ENCODE results near the gene NALCN.

NALCN gene

GRCh38 chr13:101424381-101425155, 8.3 kb upstream of the NALCN start (continued):
- TF ChIP-seq ZBTB49 (tag by site-specific recombination; IDR thresholded peaks at IDR 0.05; ENCODE audit: low read depth) (no peak), ZFP37 (tag by site-specific recombination; IDR thresholded peaks at IDR 0.05) (no peak)

- POLR2A ChIA-PET: no interaction called here
- Histone ChIP-seq H3K4me3 (ENCODE audit: low read depth, low read length) (no peak overlapping the region), H3K9me3 (ENCODE audit: control insufficient read depth, insufficient read depth, low read depth, low read length) (no peaks in the 10 kb centered on the region), H3K27ac (ENCODE audit: extremely low read depth, low read depth, low read length) (no peak overlapping the region), H3K4me1 (ENCODE audit: control insufficient read depth, insufficient read depth, low read length) (no peaks in the 10 kb centered on the region), H3K36me3 (ENCODE audit: control insufficient read depth in 2 of 2, insufficient read depth in 1 of 2, low read length in 2 of 2) (no peaks in the 10 kb centered on the region)
- no peak for TF ChIP-seq ZNF791 (tag by site-specific recombination; IDR thresholded peaks at IDR 0.05)
- no peak for TF ChIP-seq PRDM6 (tag by site-specific recombination; IDR thresholded peaks at IDR 0.05)
- TF ChIP-seq RBAK (tag by site-specific recombination; IDR thresholded peaks at IDR 0.05): no peak
- TF ChIP-seq ZBTB17 (tag by site-specific recombination; IDR thresholded peaks at IDR 0.05): no peak
- no peak for TF ChIP-seq ZNF692 (tag by site-specific recombination; IDR thresholded peaks at IDR 0.05)
- TF ChIP-seq ZNF292 (tag by site-specific recombination; IDR thresholded peaks at IDR 0.05; ENCODE audit: borderline replicate concordance, low read depth): no peak
- TF ChIP-seq ZNF629 (tag by site-specific recombination; IDR thresholded peaks at IDR 0.05): no peak
- TF ChIP-seq SETDB1 (IDR thresholded peaks at IDR 0.05; ENCODE audit: insufficient read length, low read length): no peak
- TF ChIP-seq GLIS1 (tag by site-specific recombination; IDR thresholded peaks at IDR 0.05): no peak
- no peak for TF ChIP-seq ZNF214 (tag by site-specific recombination; IDR thresholded peaks at IDR 0.05; ENCODE audit: borderline replicate concordance)
- CTCF ChIA-PET: no interaction called here
Measured at GRCh38 chr13:101423872-101424271, 7.6 kb upstream of the NALCN start.

GRCh38 chr13:101417501-101417900, 1.2 kb upstream of the NALCN start:
- H3K27ac ChIP-seq (ENCODE audit: extremely low read depth, low read depth, low read length): no peak overlapping the region
- peaks cover 2% of the 10 kb centered on the region; the same call in 1 of the 2 replicates for H3K4me1 ChIP-seq (ENCODE audit: control insufficient read depth, insufficient read depth, low read length)
- POLR2A ChIA-PET: no interaction called here
- H3K9me3 ChIP-seq (ENCODE audit: control insufficient read depth, insufficient read depth, low read depth, low read length): no peaks in the 10 kb centered on the region
- H3K4me3 ChIP-seq (ENCODE audit: low read depth, low read length): no peak overlapping the region
- no peaks in the 10 kb centered on the region for H3K36me3 ChIP-seq (ENCODE audit: control insufficient read depth in 2 of 2, insufficient read depth in 1 of 2, low read length in 2 of 2)
- CTCF ChIA-PET: no interaction called here
- no peak for TF ChIP-seq PRDM4 (tag by site-specific recombination; IDR thresholded peaks at IDR 0.05)
- TF ChIP-seq ZBTB49 (tag by site-specific recombination; IDR thresholded peaks at IDR 0.05; ENCODE audit: low read depth): no peak
- TF ChIP-seq ZBTB6 (tag by site-specific recombination; IDR thresholded peaks at IDR 0.05): no peak
- TF ChIP-seq ZNF843 (tag by site-specific recombination; IDR thresholded peaks at IDR 0.05): no peak
- TF ChIP-seq PBX3 (CRISPR knock-in tag; IDR thresholded peaks at IDR 0.05): no peak
- no peak for TF ChIP-seq ZNF426 (tag by site-specific recombination; IDR thresholded peaks at IDR 0.05)
- no peak for TF ChIP-seq ZNF654 (tag by site-specific recombination; IDR thresholded peaks at IDR 0.05; ENCODE audit: low read depth)

All from HEK293 (cell line).